ENCODE measurements around the gene ACSS2.

ACSS2 gene

GRCh38 chr20:34976286-34976685 lies 99.9 kb downstream of the ACSS2 start:
- TF ChIP-seq, protein P1, sequence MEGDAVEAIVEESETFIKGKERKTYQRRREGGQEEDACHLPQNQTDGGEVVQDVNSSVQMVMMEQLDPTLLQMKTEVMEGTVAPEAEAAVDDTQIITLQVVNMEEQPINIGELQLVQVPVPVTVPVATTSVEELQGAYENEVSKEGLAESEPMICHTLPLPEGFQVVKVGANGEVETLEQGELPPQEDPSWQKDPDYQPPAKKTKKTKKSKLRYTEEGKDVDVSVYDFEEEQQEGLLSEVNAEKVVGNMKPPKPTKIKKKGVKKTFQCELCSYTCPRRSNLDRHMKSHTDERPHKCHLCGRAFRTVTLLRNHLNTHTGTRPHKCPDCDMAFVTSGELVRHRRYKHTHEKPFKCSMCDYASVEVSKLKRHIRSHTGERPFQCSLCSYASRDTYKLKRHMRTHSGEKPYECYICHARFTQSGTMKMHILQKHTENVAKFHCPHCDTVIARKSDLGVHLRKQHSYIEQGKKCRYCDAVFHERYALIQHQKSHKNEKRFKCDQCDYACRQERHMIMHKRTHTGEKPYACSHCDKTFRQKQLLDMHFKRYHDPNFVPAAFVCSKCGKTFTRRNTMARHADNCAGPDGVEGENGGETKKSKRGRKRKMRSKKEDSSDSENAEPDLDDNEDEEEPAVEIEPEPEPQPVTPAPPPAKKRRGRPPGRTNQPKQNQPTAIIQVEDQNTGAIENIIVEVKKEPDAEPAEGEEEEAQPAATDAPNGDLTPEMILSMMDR (conservative IDR thresholded peaks at IDR 0.05; ENCODE audit: low read depth, low read length) = no peak
- no peak overlapping the region for H3K4me3 ChIP-seq (ENCODE audit: low read depth, low read length)
- no peak for DNase-seq (ENCODE audit: low read depth)
